Aorta (tissue), 5 donors: ENCODE results near the gene ECHDC3. TPM values are rescaled to one million over a fixed set of nuclear protein-coding genes. Genes with fewer than 3 reads are reported as not detected.

Experiments
- ATAC-seq: fragments of 200-7000 bp; cut with Tn5 transposase; one replicate; pipeline ENCODE4 v1.9.1; 2022; ENCODE audit warnings: moderate library complexity; ENCODE audit not compliant: low FRiP score
- DNase-seq, 2 donors: peaks; one replicate each; pipeline ENCODE4 v3.0.0-alpha.2; 2020
- H3K27ac ChIP-seq, 2 donors: one replicate each; pipeline ENCODE4 v1.5.1; 2013; ENCODE audit warnings: low read length in 2 of 2, mild to moderate bottlenecking in 2 of 2, moderate library complexity in 2 of 2, control low read depth in 1 of 2, inconsistent platforms in 1 of 2, low read depth in 1 of 2
- H3K27me3 ChIP-seq, 2 donors: one replicate each; pipeline ENCODE4 v1.6.1; 2013; ENCODE audit warnings: control low read depth in 1 of 2, low read length in 1 of 2, mild to moderate bottlenecking in 1 of 2, moderate library complexity in 1 of 2; ENCODE audit not compliant: insufficient read depth in 2 of 2, control insufficient read depth in 1 of 2
- H3K36me3 ChIP-seq, 2 donors: one replicate each; pipeline ENCODE4 v1.6.1; 2013; ENCODE audit warnings: control low read depth in 1 of 2, low read length in 1 of 2, mild to moderate bottlenecking in 1 of 2; ENCODE audit not compliant: insufficient read depth in 2 of 2, control insufficient read depth in 1 of 2
- H3K4me1 ChIP-seq, 2 donors: one replicate each; pipeline ENCODE4 v1.6.1; 2013; ENCODE audit warnings: low read length in 2 of 2, control low read depth in 1 of 2, mild to moderate bottlenecking in 1 of 2, moderate library complexity in 1 of 2; ENCODE audit not compliant: insufficient read depth in 2 of 2, control insufficient read depth in 1 of 2
- H3K4me3 ChIP-seq, 2 donors: one replicate each; pipeline ENCODE4 v1.5.1; 2013; ENCODE audit warnings: low read length in 2 of 2, control low read depth in 1 of 2, mild to moderate bottlenecking in 1 of 2
- H3K9me3 ChIP-seq: one replicate; pipeline ENCODE4 v1.6.1; 2013; ENCODE audit warnings: mild to moderate bottlenecking, low read length; ENCODE audit not compliant: control insufficient read depth
- WGBS, 2 donors: extraction: QIAGEN DNeasy Blood & Tissue Kit; methylation state at CpG; one replicate each; pipeline ENCODE4 v1.1.7; 2013; 5-methylcytosine and 5-hydroxymethylcytosine counted together
- intact Hi-C, 2 donors: fragments of 100-400 bp; cut with DNase I; formaldehyde crosslinking; loops; one replicate each; pipeline versions ENCODE4 v1.14.2 to v1.15.0; 2022
- polyA plus RNA-seq, 2 donors: library from polyadenylated mRNA; stranded (reverse); fragments of 200-250 nt; gene quantifications; one replicate each; pipeline ENCODE4 v1.2.3, GENCODE V29; 2013
- total RNA-seq, 2 donors: library from RNA; stranded (reverse); fragmentation: NEBNext Ultra II Directional; extraction: Animal tissue kit (Norgen Biotek cat#: 25700); gene quantifications; one replicate each; pipeline ENCODE4 v1.2.1, GENCODE V29; 2021
- donor health status: healthy with polysubstance abuse.
- donor health status: Bipolar disorder and iron deficiency.
- donor health status: DM: no; HTN: no; CAD: no.
- donor health status: DM: no; HTN: no; CAD: no.
- donor health status: DM: yes; HTN: yes; CAD: no.

Gene ECHDC3
- total and polyA plus RNA-seq, 4 donors: 6.0 to 10.1 (median 8.5) TPM

GRCh38 chr10:11798845-11799735, 56.9 kb downstream of the ECHDC3 start:
- Histone ChIP-seq H3K27ac (no peak overlapping the region), H3K4me3 (no peak overlapping the region), H3K4me1 (no peaks in the 10 kb centered on the region), H3K9me3 (no peaks in the 10 kb centered on the region), H3K27me3 (no peaks in the 10 kb centered on the region), H3K36me3 (no peaks in the 10 kb centered on the region)
- intact Hi-C loops: no loop called here
- 80 to 83% methylated on average over 18 of the region's 18 CpGs for WGBS, 2 donors
- DNase-seq (peak in 1 of 2 donors; percentile 59), ATAC-seq (no peak)

GRCh38 chr10:11799736-11800080, 57.5 kb downstream of the ECHDC3 start:
- Histone ChIP-seq H3K27me3 (no peaks in the 10 kb centered on the region), H3K4me3 (no peak overlapping the region), H3K36me3 (no peaks in the 10 kb centered on the region), H3K9me3 (no peaks in the 10 kb centered on the region), H3K27ac (no peak overlapping the region), H3K4me1 (no peaks in the 10 kb centered on the region)
- intact Hi-C loops: no loop called here
- DNase-seq (peak in 1 of 2 donors; percentile 43), ATAC-seq (no peak)
- 85 to 91% methylated on average over 9 of the region's 9 CpGs for WGBS, 2 donors

- no peaks in the 10 kb centered on the region for H3K27me3 ChIP-seq
- ATAC-seq: no peak
- no peak overlapping the region for H3K4me3 ChIP-seq
- intact Hi-C loops: no loop called here
- H3K9me3 ChIP-seq: no peaks in the 10 kb centered on the region
- no peaks in the 10 kb centered on the region for H3K4me1 ChIP-seq
- WGBS, 2 donors: 89 to 91% methylated on average over 16 of the region's 16 CpGs
- DNase-seq: peak in 1 of 2 donors; percentile 49
- H3K27ac ChIP-seq: no peak overlapping the region
- no peaks in the 10 kb centered on the region for H3K36me3 ChIP-seq
Measured at GRCh38 chr10:11804336-11804735, 62.2 kb downstream of the ECHDC3 start.

GRCh38 chr10:11805792-11806191, 63.6 kb downstream of the ECHDC3 start:
- Histone ChIP-seq H3K27ac (no peak overlapping the region), H3K36me3 (no peaks in the 10 kb centered on the region), H3K27me3 (no peaks in the 10 kb centered on the region), H3K4me1 (no peaks in the 10 kb centered on the region), H3K9me3 (no peaks in the 10 kb centered on the region), H3K4me3 (no peak overlapping the region)
- 87 to 91% methylated on average over 4 of the region's 4 CpGs for WGBS, 2 donors
- no peak for ATAC-seq
- intact Hi-C loops: no loop called here
- no peak for DNase-seq

- intact Hi-C loops: no loop called here
- no peaks in the 10 kb centered on the region for H3K36me3 ChIP-seq
- no peaks in the 10 kb centered on the region for H3K4me1 ChIP-seq
- no peak overlapping the region for H3K4me3 ChIP-seq
- 82 to 86% methylated on average over 6 of the region's 6 CpGs for WGBS, 2 donors
- no peak overlapping the region for H3K27ac ChIP-seq
- no peaks in the 10 kb centered on the region for H3K27me3 ChIP-seq
- ATAC-seq: no peak
- no peaks in the 10 kb centered on the region for H3K9me3 ChIP-seq
- DNase-seq: no peak
Measured at GRCh38 chr10:11806706-11807105, 64.5 kb downstream of the ECHDC3 start.

GRCh38 chr10:11808808-11809207, 66.6 kb downstream of the ECHDC3 start:
- intact Hi-C loops: no loop called here
- H3K36me3 ChIP-seq: no peaks in the 10 kb centered on the region
- no peaks in the 10 kb centered on the region for H3K4me1 ChIP-seq
- no peak overlapping the region for H3K4me3 ChIP-seq
- H3K9me3 ChIP-seq: no peaks in the 10 kb centered on the region
- ATAC-seq (no peak), DNase-seq (no peak)
- H3K27ac ChIP-seq: no peak overlapping the region
- H3K27me3 ChIP-seq: no peaks in the 10 kb centered on the region
- 94 to 95% methylated on average over 5 of the region's 5 CpGs for WGBS, 2 donors

GRCh38 chr10:11810313-11810766, 68.2 kb downstream of the ECHDC3 start:
- Histone ChIP-seq H3K36me3 (no peaks in the 10 kb centered on the region), H3K9me3 (no peaks in the 10 kb centered on the region), H3K4me3 (no peak overlapping the region), H3K27me3 (no peaks in the 10 kb centered on the region), H3K27ac (no peak overlapping the region), H3K4me1 (no peaks in the 10 kb centered on the region)
- DNase-seq (no peak), ATAC-seq (no peak)
- intact Hi-C loops: no loop called here
- 64 to 68% methylated on average over 13 of the region's 13 CpGs for WGBS, 2 donors

GRCh38 chr10:11810973-11811372, 68.8 kb downstream of the ECHDC3 start:
- WGBS, 2 donors: 39 to 44% methylated on average over 6 of the region's 6 CpGs
- Histone ChIP-seq H3K27me3 (no peaks in the 10 kb centered on the region), H3K36me3 (no peaks in the 10 kb centered on the region), H3K4me1 (no peaks in the 10 kb centered on the region), H3K9me3 (no peaks in the 10 kb centered on the region), H3K27ac (no peak overlapping the region), H3K4me3 (no peak overlapping the region)
- no peak for ATAC-seq
- no peak for DNase-seq
- intact Hi-C loops: no loop called here

GRCh38 chr10:11813177-11813576, 71.0 kb downstream of the ECHDC3 start:
- 90 to 91% methylated on average over 7 of the region's 7 CpGs for WGBS, 2 donors
- Histone ChIP-seq H3K4me1 (no peaks in the 10 kb centered on the region), H3K27me3 (no peaks in the 10 kb centered on the region), H3K9me3 (no peaks in the 10 kb centered on the region), H3K27ac (no peak overlapping the region), H3K4me3 (no peak overlapping the region), H3K36me3 (no peaks in the 10 kb centered on the region)
- DNase-seq (no peak), ATAC-seq (no peak)
- intact Hi-C loops: no loop called here
